ENCODE measurements around the gene NEO1. TPM values are rescaled to one million over a fixed set of nuclear protein-coding genes. Genes with fewer than 3 reads are reported as not detected.
A peak's percentile ranks its signal among the peaks of the same experiment; 100 is the strongest.

NEO1 gene
- total and polyA plus RNA-seq, 2 of the 13 experiments (the other 11 are each of a cell fraction or from before 2014, with no cell fraction given), result 8.4 to 11.0 TPM

- TF ChIP-seq MED1 (CRISPR knock-in tag; IDR thresholded peaks at IDR 0.05) (peak; percentile 39; the same call in 1 of the 2 replicates), ZBTB4 (CRISPR knock-in tag; IDR thresholded peaks at IDR 0.05; ENCODE audit: borderline replicate concordance) (no peak), WIZ (CRISPR knock-in tag; IDR thresholded peaks at IDR 0.05) (peak; percentile 93; the same call in 1 of the 2 replicates), ZSCAN9 (CRISPR knock-in tag; IDR thresholded peaks at IDR 0.05; ENCODE audit: borderline replicate concordance) (peak; percentile 98), RXRA (CRISPR knock-in tag; IDR thresholded peaks at IDR 0.05) (no peak), POLR2AphosphoS2 (IDR thresholded peaks at IDR 0.05; ENCODE audit: low read depth, low read length) (no peak), THRA (CRISPR knock-in tag; IDR thresholded peaks at IDR 0.05; ENCODE audit: borderline replicate concordance) (peak; percentile 61), NFKB2 (CRISPR knock-in tag; IDR thresholded peaks at IDR 0.05; ENCODE audit: borderline replicate concordance) (peak; percentile 93; the same call in 1 of the 2 replicates), ZNF709 (CRISPR knock-in tag; IDR thresholded peaks at IDR 0.05) (0 out of 2 replicates have a peak, but pooled peaks have one; percentile 40), ZSCAN22 (CRISPR knock-in tag; IDR thresholded peaks at IDR 0.05) (no peak), RXRB (CRISPR knock-in tag; IDR thresholded peaks at IDR 0.05; ENCODE audit: borderline replicate concordance) (0 out of 2 replicates have a peak, but pooled peaks have one; percentile 40), IKZF4 (CRISPR knock-in tag; IDR thresholded peaks at IDR 0.05; ENCODE audit: borderline replicate concordance, low read depth, not compliant biosample characterization) (peak; percentile 57), DPF2 (CRISPR knock-in tag; IDR thresholded peaks at IDR 0.05; ENCODE audit: borderline replicate concordance, low read depth) (no peak), TGIF2 (CRISPR knock-in tag; IDR thresholded peaks at IDR 0.05) (peak; percentile 83), ARHGAP35 (CRISPR knock-in tag; IDR thresholded peaks at IDR 0.05; ENCODE audit: borderline replicate concordance) (no peak; the same call in 1 of the 2 replicates), POLR2G (IDR thresholded peaks at IDR 0.05; ENCODE audit: low read depth, low read length) (no peak), CREM (IDR thresholded peaks at IDR 0.05) (no peak), CREM (CRISPR knock-in tag; IDR thresholded peaks at IDR 0.05) (no peak), REPIN1 (CRISPR knock-in tag; IDR thresholded peaks at IDR 0.05; ENCODE audit: borderline replicate concordance, low read depth) (0 out of 2 replicates have a peak, but pooled peaks have one; percentile 50), ZNF670 (CRISPR knock-in tag; IDR thresholded peaks at IDR 0.05; ENCODE audit: borderline replicate concordance) (no peak), ZNF563 (CRISPR knock-in tag; IDR thresholded peaks at IDR 0.05) (peak; percentile 52; the same call in 1 of the 2 replicates), TBX2 (CRISPR knock-in tag; IDR thresholded peaks at IDR 0.05; ENCODE audit: borderline replicate concordance) (0 out of 2 replicates have a peak, but pooled peaks have one; percentile 35), ZKSCAN8 (CRISPR knock-in tag; IDR thresholded peaks at IDR 0.05; ENCODE audit: borderline replicate concordance) (no peak), ATF4 (CRISPR knock-in tag; IDR thresholded peaks at IDR 0.05) (peak in 1 of 2 experiments; percentile 43; a peak in 1 of 4 replicates), ZNF124 (CRISPR knock-in tag; IDR thresholded peaks at IDR 0.05) (0 out of 2 replicates have a peak, but pooled peaks have one; percentile 37), ZNF232 (CRISPR knock-in tag; IDR thresholded peaks at IDR 0.05; ENCODE audit: borderline replicate concordance) (peak; percentile 98)
Observed at GRCh38 chr15:73346735-73347312, 294.6 kb downstream of the NEO1 start (continued).
